B cell (primary cell): Measurements from ENCODE around the gene SWI5. TPM values are rescaled to one million over a fixed set of nuclear protein-coding genes. Genes with fewer than 3 reads are reported as not detected.

Experiments
- ATAC-seq: fragments of 200-7000 bp; cut with Tn5 transposase; one replicate; pipeline ENCODE4 v1.10.0; 2021; ENCODE audit warnings: low read depth, mild to moderate bottlenecking, moderate number of reproducible peaks, moderate library complexity
- CTCF ChIA-PET: fragments of 350-600 bp; sonication (Branson Sonifier 250); formaldehyde crosslinking; loops from one replicate; lab custom pipeline; 2021; ENCODE audit warnings: antibody characterized with exemption, inconsistent platforms; lab: Charles Lee
- POLR2A ChIA-PET: fragments of 350-600 bp; sonication (Branson Sonifier 250); formaldehyde crosslinking; loops from one replicate; lab custom pipeline; 2021; ENCODE audit warnings: antibody characterized with exemption; lab: Charles Lee
- DNase-seq: peaks from one replicate; pipeline ENCODE4 v3.0.0; 2013
- H2AFZ ChIP-seq: 2 replicates; pipeline ENCODE4 v1.6.1; 2012; ENCODE audit warnings: mild to moderate bottlenecking, low read depth, low read length; ENCODE audit not compliant: insufficient read depth, poor library complexity, severe bottlenecking
- H3K27ac ChIP-seq, 2 donors: 1 replicate in 1 of 2; 2 replicates in 1 of 2; pipeline ENCODE4 v1.5.1; 2012 to 2013; ENCODE audit warnings: low read length in 2 of 2, mild to moderate bottlenecking in 2 of 2, moderate library complexity in 1 of 2
- H3K27me3 ChIP-seq, 4 experiments: fragments of 200-600 bp in 1 of 4; sonication (generic) in 1 of 4; replicated peaks in 1 of 4; 1 replicate in 2 of 4; 2 replicates in 2 of 4; pipeline versions ENCODE4 v1.6.1 to v1.7.0; 2013 to 2016; ENCODE audit warnings: low read length in 3 of 4, mild to moderate bottlenecking in 2 of 4, mixed read lengths in 1 of 4, moderate library complexity in 1 of 4; ENCODE audit not compliant: insufficient read depth in 4 of 4, control insufficient read depth in 3 of 4; ENCODE audit errors: control extremely low read depth in 1 of 4
- H3K36me3 ChIP-seq, 2 experiments: replicated peaks in 1 of 2; 1 replicate in 1 of 2; 2 replicates in 1 of 2; pipeline versions ENCODE4 v1.6.1 to v1.7.1; 2013; ENCODE audit warnings: low read length in 1 of 2; ENCODE audit not compliant: insufficient read depth in 2 of 2, control insufficient read depth in 1 of 2; ENCODE audit errors: control extremely low read depth in 1 of 2, extremely low read depth in 1 of 2
- H3K4me1 ChIP-seq, 2 donors: fragments of 200-600 bp in 1 of 2; sonication (generic) in 1 of 2; 1 replicate in 1 of 2; 2 replicates in 1 of 2; pipeline versions ENCODE4 v1.5.1 to v1.6.1; 2013 to 2017; ENCODE audit warnings: low read length in 2 of 2; ENCODE audit not compliant: control insufficient read depth in 2 of 2, insufficient read depth in 2 of 2
- H3K4me2 ChIP-seq: replicated peaks from 2 replicates; pipeline ENCODE3; 2012; ENCODE audit warnings: mild to moderate bottlenecking, low read depth, low read length; ENCODE audit not compliant: poor library complexity, severe bottlenecking
- H3K4me3 ChIP-seq, 5 experiments: fragments of 200-600 bp in 1 of 5; sonication (generic) in 1 of 5; 1 replicate in 3 of 5; 2 replicates in 2 of 5; pipeline versions ENCODE4 v1.5.1 to v1.7.0; 2011 to 2016; ENCODE audit warnings: low read length in 4 of 5, mild to moderate bottlenecking in 4 of 5, low read depth in 2 of 5, control low read depth in 1 of 5, moderate library complexity in 1 of 5; ENCODE audit not compliant: insufficient read depth in 1 of 5; ENCODE audit errors: control extremely low read depth in 1 of 5, extremely low read depth in 1 of 5
- H3K79me2 ChIP-seq: fragments of 200-600 bp; sonication (generic); one replicate; pipeline ENCODE4 v1.6.0; 2016; ENCODE audit warnings: low read length; ENCODE audit not compliant: control insufficient read depth, insufficient read depth
- H3K9ac ChIP-seq: fragments of 200-600 bp; sonication (generic); 2 replicates; pipeline ENCODE4 v1.6.1; 2017; ENCODE audit warnings: mild to moderate bottlenecking, low read length, moderate library complexity
- H3K9me3 ChIP-seq, 3 donors: one replicate each; pipeline versions ENCODE4 v1.6.1 to v1.7.1; 2013; ENCODE audit warnings: low read length in 2 of 3; ENCODE audit not compliant: control insufficient read depth in 2 of 3, insufficient read depth in 1 of 3; ENCODE audit errors: control extremely low read depth in 1 of 3
- H4K20me1 ChIP-seq: 2 replicates; pipeline ENCODE4 v1.6.0; 2012; ENCODE audit warnings: mild to moderate bottlenecking, low read length; ENCODE audit not compliant: insufficient read depth, control insufficient read depth, poor library complexity, severe bottlenecking
- H3K27ac Mint-ChIP-seq: one replicate; pipeline ENCODE4 v1.8.0; 2021; ENCODE audit warnings: mixed read lengths
- H3K27me3 Mint-ChIP-seq: one replicate; pipeline ENCODE4 v1.8.0; 2021; ENCODE audit warnings: mixed read lengths
- H3K4me1 Mint-ChIP-seq: one replicate; pipeline ENCODE4 v1.8.0; 2021; ENCODE audit warnings: mixed read lengths
- H3K4me3 Mint-ChIP-seq: one replicate; pipeline ENCODE4 v1.8.0; 2021; ENCODE audit warnings: mixed read lengths
- H3K9me3 Mint-ChIP-seq: one replicate; pipeline ENCODE4 v1.8.0; 2022; ENCODE audit warnings: mixed read lengths; ENCODE audit not compliant: insufficient read depth
- CTCF ChIP-seq: fragments of 200-600 bp; IDR thresholded peaks from one replicate; pipeline ENCODE4 v1.8.0; 2022; ENCODE audit warnings: antibody characterized with exemption, mild to moderate bottlenecking
- EZH2 ChIP-seq: IDR thresholded peaks from 2 replicates; pipeline ENCODE4 v1.6.1; 2012; ENCODE audit warnings: borderline replicate concordance, low read depth, mild to moderate bottlenecking, moderate library complexity, low read length; ENCODE audit not compliant: insufficient read depth, poor library complexity, severe bottlenecking
- WGBS: methylation state at CpG from one replicate; pipeline ENCODE4 v1.1.5; 2013; ENCODE audit warnings: missing lambda C conversion rate; ENCODE audit not compliant: insufficient coverage; 5-methylcytosine and 5-hydroxymethylcytosine counted together
- intact Hi-C: fragments of 100-400 bp; cut with micrococcal nuclease; formaldehyde crosslinking; loops from one replicate; pipeline ENCODE4 v1.10.0; 2022
- polyA plus RNA-seq: library from polyadenylated mRNA; depleted of rRNA; stranded (reverse); fragments of >200 nt; gene quantifications from 2 replicates; pipeline ENCODE4 v1.2.3, GENCODE V29; 2012
- total RNA-seq, 2 donors: library from RNA; stranded (reverse); fragments of 120-200 nt in 1 of 2; gene quantifications; 1 replicate in 1 of 2; 2 replicates in 1 of 2; pipeline versions ENCODE4 v1.2.3 to v1.2.4, GENCODE V29; 2013 to 2022

SWI5 gene
- total and polyA plus RNA-seq, 2 donors (not counting 1 experiment from before 2014, with no cell fraction given), result 8.6 to 23.3 TPM

DNA sequence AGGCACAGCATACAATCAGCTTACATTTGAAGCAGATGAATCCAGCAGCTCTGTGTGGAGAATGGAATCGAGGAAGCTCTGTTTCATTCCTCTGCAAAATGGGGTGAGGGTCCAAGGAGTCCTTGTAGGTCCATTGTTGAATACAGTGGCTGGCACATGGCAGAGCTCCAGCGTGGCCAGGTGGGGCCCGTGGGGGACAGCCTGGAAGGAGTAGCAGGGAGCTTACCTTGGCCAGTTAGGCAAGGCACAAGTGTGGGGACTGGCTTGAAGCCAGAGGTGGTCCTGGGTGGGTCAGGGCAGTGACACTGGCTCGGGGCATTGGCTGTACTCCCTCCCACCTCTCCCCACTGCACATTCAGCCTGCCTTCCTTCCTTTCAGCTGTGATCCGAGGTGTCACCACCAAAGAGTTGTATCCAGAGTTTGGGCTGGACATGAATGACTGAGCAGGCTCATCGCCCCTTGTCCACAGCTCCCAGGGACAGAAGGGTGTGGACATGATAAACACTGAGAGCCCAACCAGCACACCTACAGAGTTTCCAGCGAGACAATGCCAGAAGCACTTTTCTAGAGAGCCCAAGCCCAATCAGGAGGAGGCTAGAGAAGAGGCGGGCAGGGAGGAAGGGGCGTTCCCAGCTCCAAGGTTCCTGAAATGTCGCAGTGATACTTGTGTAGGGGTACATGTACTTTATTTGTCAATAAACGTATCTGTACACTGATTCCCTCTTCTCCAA lies 12.4 kb downstream of the SWI5 start:
- intact Hi-C loops, result no loop called here
- Mint-ChIP-seq H3K27ac (no peak overlapping the region), H3K9me3 (no peaks in the 10 kb centered on the region), H3K27me3 (no peaks in the 10 kb centered on the region), H3K4me1 (peaks cover 6% of the 10 kb centered on the region), H3K4me3 (no peak overlapping the region)
- H3K4me3 ChIP-seq, result no peak overlapping the region
- ChIA-PET POLR2A (interaction anchor here (0.5 kb wide), 1 partner anchor 529 kb away, joined by 4 read pairs; no protein-coding TSS in a partner anchor), CTCF (interaction anchor here (1.1 to 2.1 kb wide), 2 partner anchors 9 to 38 kb away, joined by 3 to 5 read pairs; no protein-coding TSS in a partner anchor)
- H3K27ac ChIP-seq, result no peak overlapping the region
- no peak for TF ChIP-seq CTCF
- no peak for TF ChIP-seq EZH2
- WGBS, result 92% methylated on average over 5 of the region's 11 CpGs
- no peak overlapping the region for H2AFZ ChIP-seq
- ATAC-seq (no peak), DNase-seq (no peak)
- H3K9ac ChIP-seq, result no peak overlapping the region
- H4K20me1 ChIP-seq, result no peaks in the 10 kb centered on the region
- no peaks in the 10 kb centered on the region for H3K27me3 ChIP-seq
- no peaks in the 10 kb centered on the region for H3K79me2 ChIP-seq
- H3K9me3 ChIP-seq, result no peaks in the 10 kb centered on the region
- no peak overlapping the region for H3K4me2 ChIP-seq
- peaks cover 0 to 9% of the 10 kb centered on the region in 2 donors for H3K4me1 ChIP-seq
- H3K36me3 ChIP-seq, result peaks cover 0 to 16% of the 10 kb centered on the region in 2 experiments

GRCh38 chr9:128292009-128292408 lies 15.9 kb downstream of the SWI5 start:
- no peak overlapping the region for H2AFZ ChIP-seq

More at GRCh38 chr9:128292009-128292408, 15.9 kb downstream of the SWI5 start:
- H3K9me3 ChIP-seq, result no peaks in the 10 kb centered on the region
- intact Hi-C loops, result loop anchor here (10.0 kb wide), 1 partner anchor 123 kb away; no protein-coding TSS in a partner anchor
- POLR2A ChIA-PET, result interaction anchor here (0.6 to 0.7 kb wide), 3 partner anchors 14 to 1333 kb away, joined by 3 to 5 read pairs (median 3); no protein-coding TSS in a partner anchor
- Mint-ChIP-seq H3K4me1 (no peaks in the 10 kb centered on the region), H3K27ac (no peak overlapping the region), H3K9me3 (no peaks in the 10 kb centered on the region), H3K4me3 (no peak overlapping the region), H3K27me3 (no peaks in the 10 kb centered on the region)
- WGBS, result 100% methylated on average over 1 of the region's 3 CpGs
- no peak overlapping the region for H3K4me3 ChIP-seq
- H4K20me1 ChIP-seq, result no peaks in the 10 kb centered on the region
- ATAC-seq (no peak), DNase-seq (no peak)
- H3K36me3 ChIP-seq, result peaks cover 0 to 6% of the 10 kb centered on the region in 2 experiments
- H3K4me2 ChIP-seq, result no peak overlapping the region
- no peak overlapping the region for H3K27ac ChIP-seq
- H3K79me2 ChIP-seq, result no peaks in the 10 kb centered on the region
- no peak for TF ChIP-seq CTCF
- TF ChIP-seq EZH2, result no peak
- CTCF ChIA-PET, result interaction anchor here (1.2 to 1.5 kb wide), 2 partner anchors 65 to 70 kb away, joined by 3 to 5 read pairs; no protein-coding TSS in a partner anchor
- no peaks in the 10 kb centered on the region for H3K4me1 ChIP-seq
- H3K9ac ChIP-seq, result no peak overlapping the region
- no peaks in the 10 kb centered on the region for H3K27me3 ChIP-seq
